Right lobe of liver (tissue), 4 donors: ENCODE data around the gene TAF13.

Source experiments
- POLR2A ChIP-seq: fragments of 450-650 bp; IDR thresholded peaks from one replicate; pipeline ENCODE4 v1.6.1; 2017; ENCODE audit warnings: antibody characterized with exemption, mild to moderate bottlenecking
- TF ChIP-seq, protein P1 (sequence below), 4 donors: fragments of 200-600 bp in 3 of 4; fragments of 450-650 bp in 1 of 4; IDR thresholded peaks; one replicate each; pipeline versions ENCODE4 v1.5.1 to v1.8.0; 2016 to 2022; ENCODE audit warnings: antibody characterized with exemption in 4 of 4, mild to moderate bottlenecking in 2 of 4
- donor health status: DM: no; HTN: no; CAD: no.
- donor health status: DM: no; HTN: no; CAD: no.
- donor health status: DM: no; HTN: yes; CAD: no.

DNA sequence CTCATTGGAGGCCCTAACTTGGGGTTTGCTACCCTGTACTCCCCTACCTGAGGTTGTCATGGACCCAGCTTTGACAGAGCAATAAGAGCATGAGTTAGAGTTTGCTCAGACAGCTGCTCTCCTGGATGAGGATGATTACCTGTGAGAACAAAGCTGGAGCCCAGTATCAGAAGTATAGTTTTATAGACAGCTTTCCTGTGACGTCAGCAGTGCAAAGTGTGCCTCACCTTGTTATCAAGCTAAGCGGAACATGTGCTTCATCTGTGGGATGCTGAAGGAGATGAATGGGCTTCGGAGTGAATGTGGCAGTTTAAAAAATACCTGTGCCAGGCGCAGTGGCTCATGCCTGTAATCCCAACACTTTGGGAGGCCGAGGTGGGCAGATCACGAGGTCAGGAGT lies 28.5 kb downstream of the TAF13 start:
- TF ChIP-seq, protein P1, sequence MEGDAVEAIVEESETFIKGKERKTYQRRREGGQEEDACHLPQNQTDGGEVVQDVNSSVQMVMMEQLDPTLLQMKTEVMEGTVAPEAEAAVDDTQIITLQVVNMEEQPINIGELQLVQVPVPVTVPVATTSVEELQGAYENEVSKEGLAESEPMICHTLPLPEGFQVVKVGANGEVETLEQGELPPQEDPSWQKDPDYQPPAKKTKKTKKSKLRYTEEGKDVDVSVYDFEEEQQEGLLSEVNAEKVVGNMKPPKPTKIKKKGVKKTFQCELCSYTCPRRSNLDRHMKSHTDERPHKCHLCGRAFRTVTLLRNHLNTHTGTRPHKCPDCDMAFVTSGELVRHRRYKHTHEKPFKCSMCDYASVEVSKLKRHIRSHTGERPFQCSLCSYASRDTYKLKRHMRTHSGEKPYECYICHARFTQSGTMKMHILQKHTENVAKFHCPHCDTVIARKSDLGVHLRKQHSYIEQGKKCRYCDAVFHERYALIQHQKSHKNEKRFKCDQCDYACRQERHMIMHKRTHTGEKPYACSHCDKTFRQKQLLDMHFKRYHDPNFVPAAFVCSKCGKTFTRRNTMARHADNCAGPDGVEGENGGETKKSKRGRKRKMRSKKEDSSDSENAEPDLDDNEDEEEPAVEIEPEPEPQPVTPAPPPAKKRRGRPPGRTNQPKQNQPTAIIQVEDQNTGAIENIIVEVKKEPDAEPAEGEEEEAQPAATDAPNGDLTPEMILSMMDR (IDR thresholded peaks at IDR 0.05): no peak
- no peak for TF ChIP-seq POLR2A
